Globus pallidus (tissue), 1 donor: Measurements from ENCODE around the gene BTBD1.
"Not testable (repeated sequence)": the region's sequence is repeated elsewhere in the genome, so short reads cannot be mapped to it uniquely, and the experiment has no call there.

ENCODE experiments used
- DNase-seq: peaks from one replicate; pipeline ENCODE4 v3.0.0-alpha.2; 2015; ENCODE audit warnings: low spot score

The BTBD1 gene

DNA sequence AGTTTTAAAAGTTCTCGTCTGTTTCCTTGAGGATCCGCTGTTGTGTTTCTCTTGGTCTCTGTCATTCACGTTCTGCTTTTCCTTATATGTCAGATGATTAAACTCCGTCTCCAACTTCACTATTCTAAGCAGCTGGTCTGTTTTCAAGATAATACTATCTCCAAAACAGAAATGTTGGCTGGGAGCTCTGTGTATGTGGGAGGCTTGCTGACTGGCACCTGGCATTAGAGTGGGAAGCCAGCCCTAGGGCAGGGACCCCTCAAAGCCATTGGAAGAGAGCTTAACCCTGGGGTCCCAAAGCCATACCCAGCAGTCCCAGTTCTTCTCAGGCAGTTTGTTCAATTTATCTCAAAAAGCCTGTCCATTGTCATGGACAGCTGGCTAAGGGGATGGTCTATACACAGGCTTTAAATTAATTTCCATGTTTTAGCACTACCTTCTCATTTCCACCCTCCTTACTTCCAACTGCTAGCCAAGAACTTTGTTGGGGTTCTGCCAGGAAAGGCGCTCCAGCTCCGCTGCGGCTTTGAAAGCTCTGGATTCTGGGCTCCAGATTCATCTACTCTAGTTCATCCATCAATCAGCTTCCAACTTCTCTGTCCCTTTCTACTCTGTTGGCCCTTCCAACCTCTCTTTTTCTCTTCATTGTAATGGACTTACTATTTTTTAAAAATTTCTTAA lies 9.2 kb downstream of the BTBD1 start:
- no peak for DNase-seq

- DNase-seq: no peak
Measured at GRCh38 chr15:83057002-83057401, 10.1 kb downstream of the BTBD1 start.

GRCh38 chr15:83053151-83053550 lies 13.9 kb downstream of the BTBD1 start:
- DNase-seq: no peak

- no peak for DNase-seq
Measured at GRCh38 chr15:83046558-83047127, 20.4 kb downstream of the BTBD1 start.

DNA sequence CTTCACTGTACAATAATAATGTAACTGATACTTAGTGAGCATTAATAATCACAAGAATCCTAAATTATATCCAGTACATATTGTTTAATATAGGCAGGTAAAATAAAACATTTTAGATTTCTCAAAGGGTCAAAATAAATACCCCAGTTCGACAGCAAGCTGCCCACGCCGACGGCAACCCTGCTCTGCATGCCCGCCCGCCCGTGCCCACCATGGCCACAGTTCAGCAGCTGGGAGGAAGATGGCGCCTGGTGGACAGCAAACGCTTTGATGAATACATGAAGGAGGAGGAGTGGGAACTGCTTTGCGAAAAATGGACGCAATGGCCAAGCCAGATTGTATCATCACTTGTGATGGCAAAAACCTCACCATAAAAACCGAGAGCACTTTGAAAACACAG lies 22.9 kb downstream of the BTBD1 start:
- DNase-seq: no peak

DNA sequence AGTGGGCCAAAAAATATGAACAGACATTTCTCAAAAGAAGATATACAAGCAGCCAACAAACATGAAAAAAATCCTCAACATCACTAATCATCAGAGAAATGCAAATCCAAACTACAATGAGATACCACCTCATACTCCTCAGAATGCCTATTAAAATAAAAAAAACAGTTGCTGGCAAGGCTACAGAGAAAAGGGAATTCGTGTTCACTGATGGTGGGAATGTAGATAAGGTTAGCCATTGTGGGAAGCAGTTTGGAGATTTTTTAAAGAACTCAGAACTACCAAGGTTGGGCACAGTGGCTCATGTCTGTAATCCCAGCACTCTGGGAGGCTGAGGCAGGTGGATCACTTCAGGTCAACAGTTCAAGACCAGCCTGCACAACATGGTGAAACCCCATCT lies 27.8 kb downstream of the BTBD1 start:
- DNase-seq: no peak

GRCh38 chr15:83036253-83036652 lies 30.8 kb downstream of the BTBD1 start:
- DNase-seq: no peak

DNA sequence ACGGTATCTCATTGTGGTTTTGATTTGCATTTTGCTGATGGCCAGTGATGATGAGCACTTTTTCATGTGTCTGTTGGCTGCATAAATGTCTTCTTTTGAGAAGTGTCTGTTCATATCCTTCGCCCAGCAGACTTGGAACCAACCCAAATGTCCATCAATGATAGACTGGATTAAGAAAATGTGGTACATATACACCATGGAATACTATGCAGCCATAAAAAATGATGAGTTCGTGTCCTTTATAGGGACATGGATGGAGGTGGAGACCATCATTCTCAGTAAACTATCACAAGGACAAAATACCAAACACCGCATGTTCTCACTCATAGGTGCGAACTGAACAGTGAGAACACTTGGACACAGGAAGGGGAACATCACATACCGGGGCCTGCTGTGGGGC lies 35.8 kb downstream of the BTBD1 start:
- not testable (repeated sequence) for DNase-seq

DNA sequence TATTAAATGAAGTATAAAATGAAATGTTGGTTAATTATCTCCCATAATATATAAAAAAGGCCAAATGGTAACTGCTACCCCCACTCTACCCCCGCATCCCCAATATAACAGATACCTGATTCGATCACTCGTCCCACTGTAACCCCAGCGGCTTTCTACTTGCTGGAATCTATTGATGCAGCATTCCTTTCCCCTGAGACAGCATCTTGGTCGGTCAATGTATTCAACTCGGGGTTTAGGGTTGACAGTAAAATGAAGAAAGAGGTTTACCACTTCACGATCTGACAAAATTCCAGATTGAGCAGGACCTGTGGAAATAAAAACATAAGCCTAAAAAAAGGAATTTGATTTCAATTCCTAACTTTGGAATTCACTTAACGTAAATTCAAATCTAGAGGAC lies 37.0 kb downstream of the BTBD1 start:
- no peak for DNase-seq

DNA sequence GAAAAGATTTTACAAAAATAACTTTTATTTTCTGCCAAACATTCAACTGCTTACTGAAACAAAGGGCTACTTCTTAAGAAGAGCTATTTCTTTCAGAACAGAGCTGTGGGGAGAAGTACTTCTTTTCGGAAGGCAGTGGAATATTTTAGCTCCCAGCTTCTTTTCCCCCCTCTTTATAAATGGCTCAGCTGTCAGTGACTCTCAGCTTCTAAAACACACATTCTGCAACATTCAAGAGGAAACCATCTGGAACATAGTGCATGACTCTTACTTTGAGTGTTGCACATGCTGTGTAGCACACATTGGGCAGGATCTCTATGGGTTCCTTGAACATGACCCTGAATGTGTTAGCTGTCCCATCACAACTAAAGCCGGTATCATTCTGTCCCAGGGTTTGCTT lies 48.6 kb downstream of the BTBD1 start:
- peak; percentile 20 for DNase-seq

DNA sequence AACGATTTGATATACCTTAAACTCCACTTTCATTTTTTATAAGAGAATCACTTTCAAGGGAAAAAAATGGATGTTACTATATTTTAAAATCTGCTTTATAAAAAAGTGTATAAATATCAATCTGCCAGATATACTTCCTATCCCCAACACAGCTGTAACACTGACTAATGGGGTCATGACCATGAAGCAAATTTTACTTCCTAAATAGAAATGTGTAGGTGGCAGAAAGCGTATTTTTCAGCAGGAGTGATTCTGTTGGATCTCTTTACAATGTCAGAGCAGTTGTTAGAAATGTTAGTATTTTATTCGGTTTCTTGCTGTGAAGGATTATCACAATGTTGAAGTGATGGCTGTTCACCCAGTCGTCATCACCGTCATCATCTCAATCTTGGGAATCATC lies 50.1 kb downstream of the BTBD1 start:
- DNase-seq: no peak

- no peak for DNase-seq
Measured at GRCh38 chr15:83015361-83015760, 51.7 kb downstream of the BTBD1 start.

DNA sequence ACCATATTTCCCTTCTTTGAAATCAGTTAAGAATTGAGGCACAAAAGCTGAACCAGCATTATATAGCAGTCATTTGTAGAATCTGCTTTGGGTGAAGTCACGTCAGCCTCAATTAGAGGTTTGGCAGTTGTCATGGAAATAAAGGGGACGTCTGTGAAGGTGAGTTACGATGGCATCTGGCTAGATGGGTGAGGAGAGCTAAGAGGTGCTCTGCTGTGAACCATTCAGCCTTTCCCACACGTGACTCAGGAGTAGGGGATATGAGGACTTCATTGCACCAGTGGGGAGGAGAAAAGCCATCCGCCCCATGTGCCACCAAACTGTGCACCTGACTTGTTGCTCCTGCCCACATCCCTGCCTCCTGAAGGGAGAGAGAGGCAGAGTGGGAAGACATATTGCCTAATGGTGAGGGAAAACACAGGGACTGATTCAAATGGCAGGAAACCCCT lies 52.8 kb downstream of the BTBD1 start:
- no peak for DNase-seq

DNA sequence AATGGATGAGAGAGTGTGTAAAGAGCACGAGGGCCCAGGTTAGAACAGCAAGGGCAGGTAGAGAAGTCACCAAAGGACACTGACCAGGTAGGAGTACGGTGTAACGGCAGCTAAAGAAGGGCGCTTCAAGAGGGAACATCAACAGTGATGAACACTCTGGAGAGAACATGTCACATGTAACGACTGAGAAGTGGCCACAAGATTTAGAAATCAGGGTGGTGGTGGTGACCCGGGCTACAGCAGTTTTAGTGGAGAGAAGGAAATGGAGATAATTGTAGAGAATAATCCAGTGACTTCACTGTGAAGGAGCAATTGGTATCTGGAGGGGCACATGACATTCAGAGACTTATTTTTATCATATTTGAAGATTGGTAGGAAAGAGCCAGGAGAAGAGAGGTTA lies 54.4 kb downstream of the BTBD1 start:
- DNase-seq: no peak

- no peak for DNase-seq
Measured at GRCh38 chr15:83012076-83012426, 55.0 kb downstream of the BTBD1 start.

- peak; percentile 91 for DNase-seq
Measured at GRCh38 chr15:83011271-83012075, 55.6 kb downstream of the BTBD1 start, which contains the start of gene C15orf40. Gene C15orf40, minus strand, starts transcription at chr15:83011639. Its CDS starts 32 bp downstream, at chr15:83011607.

- DNase-seq: peak; percentile 69
Measured at GRCh38 chr15:83010709-83011270, 56.3 kb downstream of the BTBD1 start.

DNA sequence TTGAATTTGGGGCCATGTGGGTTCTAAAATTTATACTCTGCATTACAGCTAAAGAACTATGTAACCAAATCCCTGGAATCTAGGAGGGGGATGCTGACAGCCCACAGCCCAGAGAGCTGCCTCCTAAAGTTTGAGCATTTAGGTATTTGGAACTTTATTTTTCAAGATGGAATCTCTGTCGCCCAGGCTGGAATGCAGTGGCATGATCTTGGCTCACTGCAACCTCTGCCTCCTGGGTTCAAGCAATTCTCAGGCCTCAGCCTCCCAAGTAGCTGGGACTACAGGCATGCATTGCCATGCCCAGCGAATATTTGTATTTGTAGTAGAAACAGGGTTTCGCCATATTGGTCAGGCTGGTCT lies 66.4 kb downstream of the BTBD1 start:
- not testable (repeated sequence) for DNase-seq

- peak; percentile 30 for DNase-seq
Measured at GRCh38 chr15:82999905-83000671, 67.0 kb downstream of the BTBD1 start.

DNA sequence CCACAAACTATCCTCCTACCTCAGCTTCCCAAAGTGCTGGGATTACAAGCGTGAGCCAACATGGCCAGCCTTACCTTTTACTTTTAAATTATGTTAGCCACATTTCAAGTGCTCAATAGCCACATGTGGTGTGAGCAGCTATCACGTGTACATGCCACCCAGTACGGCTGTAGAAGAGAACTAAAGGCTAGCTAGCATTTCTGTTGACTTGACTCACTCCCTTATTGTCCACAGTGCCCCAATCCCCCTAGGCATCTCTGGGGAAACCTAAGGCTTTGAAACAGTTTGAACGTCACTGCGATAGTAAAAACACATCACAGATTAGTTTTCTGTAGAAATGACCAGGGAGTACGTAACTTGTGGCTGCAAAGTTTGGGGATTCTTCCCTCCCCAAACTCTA lies 67.6 kb downstream of the BTBD1 start:
- DNase-seq: no peak

GRCh38 chr15:82995938-82996337 lies 71.1 kb downstream of the BTBD1 start:
- no peak for DNase-seq

DNA sequence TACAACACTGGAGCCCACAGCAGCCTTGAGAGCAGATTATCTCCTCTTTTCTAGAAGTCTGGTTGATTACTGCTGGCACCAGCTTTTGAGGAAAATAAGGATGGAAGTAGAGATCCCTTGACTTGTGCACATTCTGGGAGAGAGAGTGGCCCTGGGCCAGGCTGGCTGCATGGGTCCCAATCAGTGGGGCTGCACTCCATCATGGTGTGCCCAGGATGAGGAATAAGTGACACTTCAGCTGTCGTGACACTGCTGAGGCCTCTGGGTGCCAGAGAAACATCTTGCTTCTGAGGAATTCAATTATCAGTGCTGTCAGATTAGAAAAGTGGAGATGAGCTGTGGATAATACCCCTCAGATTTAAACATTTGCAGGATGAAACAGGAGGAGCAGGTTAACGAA lies 72.0 kb downstream of the BTBD1 start:
- no peak for DNase-seq
